ENCODE data around the gene RAB3IL1. TPM values are rescaled to one million over a fixed set of nuclear protein-coding genes. Genes with fewer than 3 reads are reported as not detected.

Gene RAB3IL1
- total and polyA plus RNA-seq, 2 of the 13 experiments (the other 11 are each of a cell fraction or from before 2014, with no cell fraction given): 1.2 to 2.0 TPM

DNA sequence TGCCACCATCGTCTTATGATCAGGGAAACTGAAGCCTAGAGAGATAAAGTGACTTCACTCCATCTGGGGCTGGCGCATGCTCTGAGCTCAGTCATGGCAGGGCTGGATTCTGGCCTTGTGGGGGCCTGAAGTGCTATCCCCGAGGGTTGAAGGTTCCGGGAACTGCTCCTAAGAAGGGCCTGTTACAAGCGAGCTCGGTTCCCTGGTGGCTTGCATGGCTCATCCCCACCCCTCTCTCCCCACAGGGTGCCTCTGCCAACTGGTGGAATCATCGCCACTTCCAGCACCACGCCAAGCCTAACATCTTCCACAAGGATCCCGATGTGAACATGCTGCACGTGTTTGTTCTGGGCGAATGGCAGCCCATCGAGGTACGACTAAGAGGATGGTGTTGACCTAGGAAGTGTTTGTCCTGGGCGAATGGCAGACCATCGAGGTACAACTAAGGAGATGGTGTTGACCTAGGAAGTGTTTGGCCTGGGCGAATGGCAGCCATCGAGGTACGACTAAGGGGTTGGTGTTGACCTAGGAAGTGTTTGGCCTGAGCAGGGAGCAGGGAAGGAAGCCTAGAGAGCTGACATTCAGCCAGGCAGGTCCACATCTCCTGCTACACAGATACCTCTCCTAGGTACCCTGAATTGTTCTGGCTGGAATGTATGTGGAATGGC, 69.3 kb downstream of the RAB3IL1 start:
- H3K4me1 ChIP-seq (ENCODE audit: insufficient read depth, low read length): peaks cover 11% of the 10 kb centered on the region; the same call in 1 of the 2 replicates
- FAIRE-seq (no peak), ATAC-seq (no peak; the same call in 2 of the 3 replicates), DNase-seq (ENCODE audit: low spot score) (no peak)
- no peaks in the 10 kb centered on the region for H3K79me2 ChIP-seq (ENCODE audit: insufficient read depth, low read length)
- H2AFZ ChIP-seq (ENCODE audit: low read length): no peak overlapping the region
- H3K27me3 ChIP-seq (ENCODE audit: control insufficient read depth in 1 of 2, insufficient read depth in 2 of 2, low read length in 2 of 2): no peaks in the 10 kb centered on the region
- ChIA-PET CTCF (ENCODE audit: low intra/inter-chr PET ratio, low total read pairs) (no interaction called here), POLR2A (no interaction called here)
- no peak overlapping the region for H3K4me2 ChIP-seq (ENCODE audit: low read depth, low read length)
- TF ChIP-seq XBP1 (CRISPR knock-in tag; IDR thresholded peaks at IDR 0.05) (no peak), ZNF468 (CRISPR knock-in tag; IDR thresholded peaks at IDR 0.05) (no peak), ZMAT3 (CRISPR knock-in tag; conservative IDR thresholded peaks at IDR 0.05) (no peak), PHF20 (CRISPR knock-in tag; IDR thresholded peaks at IDR 0.05) (no peak), ZNF709 (CRISPR knock-in tag; IDR thresholded peaks at IDR 0.05) (no peak), ZNF253 (CRISPR knock-in tag; IDR thresholded peaks at IDR 0.05; ENCODE audit: borderline replicate concordance) (no peak), ZNF713 (CRISPR knock-in tag; IDR thresholded peaks at IDR 0.05) (no peak), SMYD3 (CRISPR knock-in tag; IDR thresholded peaks at IDR 0.05) (no peak), FOXC1 (CRISPR knock-in tag; IDR thresholded peaks at IDR 0.05; ENCODE audit: borderline replicate concordance) (no peak)
- TF ChIP-seq, protein P1, sequence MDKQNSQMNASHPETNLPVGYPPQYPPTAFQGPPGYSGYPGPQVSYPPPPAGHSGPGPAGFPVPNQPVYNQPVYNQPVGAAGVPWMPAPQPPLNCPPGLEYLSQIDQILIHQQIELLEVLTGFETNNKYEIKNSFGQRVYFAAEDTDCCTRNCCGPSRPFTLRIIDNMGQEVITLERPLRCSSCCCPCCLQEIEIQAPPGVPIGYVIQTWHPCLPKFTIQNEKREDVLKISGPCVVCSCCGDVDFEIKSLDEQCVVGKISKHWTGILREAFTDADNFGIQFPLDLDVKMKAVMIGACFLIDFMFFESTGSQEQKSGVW (CRISPR knock-in tag; IDR thresholded peaks at IDR 0.05; ENCODE audit: borderline replicate concordance): no peak
- TF ChIP-seq, protein P2, sequence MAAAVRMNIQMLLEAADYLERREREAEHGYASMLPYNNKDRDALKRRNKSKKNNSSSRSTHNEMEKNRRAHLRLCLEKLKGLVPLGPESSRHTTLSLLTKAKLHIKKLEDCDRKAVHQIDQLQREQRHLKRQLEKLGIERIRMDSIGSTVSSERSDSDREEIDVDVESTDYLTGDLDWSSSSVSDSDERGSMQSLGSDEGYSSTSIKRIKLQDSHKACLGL (CRISPR knock-in tag; IDR thresholded peaks at IDR 0.05): no peak
- no peak overlapping the region for H3K27ac ChIP-seq (ENCODE audit: extremely low read length, insufficient read depth, low read length)
- intact Hi-C loops (cut with micrococcal nuclease; ENCODE audit: unreplicated experiment): no loop called here
- no peak overlapping the region for H3K9ac ChIP-seq (ENCODE audit: insufficient read depth, low read depth, low read length)
- H3K9me3 ChIP-seq (ENCODE audit: low read length): no peaks in the 10 kb centered on the region
- no peak overlapping the region for H3K4me3 ChIP-seq (replicated peaks in 1 of 3; ENCODE audit: insufficient read depth in 1 of 3, low read depth in 2 of 3, low read length in 3 of 3)
- WGBS (ENCODE audit: low lambda C conversion rate): 98% methylated on average over 16 of the region's 18 CpGs
- no TSS peak for BruUV-seq (replicated peaks)
- in situ Hi-C loops (cut with HindIII; ENCODE audit: extremely low pct_ligation_motif_present, low pct_unique_long_range_greater_than_20kb): no loop called here
- H3K36me3 ChIP-seq (replicated peaks in 1 of 2; ENCODE audit: control insufficient read depth in 1 of 2, insufficient read depth in 2 of 2, low read length in 2 of 2): peaks cover 3 to 48% of the 10 kb centered on the region in 2 experiments; a peak in 4 of 5 replicates
- H4K20me1 ChIP-seq (ENCODE audit: insufficient read depth, low read length): no peaks in the 10 kb centered on the region

Small RNA genes lying within 50 kb of the gene (microRNA-seq; reads per million reads assigned to microRNA genes)
- 1.0 reads per million for gene MIR6746

Small RNA genes lying within 50 kb of the gene (small RNA-seq; reads per million reads assigned to genes)
- 0 reads per million in 3 experiments for gene MIR6746 (ENCODE audit: insufficient read depth in 2 of 3, insufficient read length in 3 of 3, low read depth in 2 of 3, low replicate concordance in 1 of 3)
- 0 reads per million in 3 experiments for gene RNU6-1243P (ENCODE audit: insufficient read depth in 2 of 3, insufficient read length in 3 of 3, low read depth in 2 of 3, low replicate concordance in 1 of 3)

Other genes starting within 250 kb of the RAB3IL1 start
- gene DAGLA, start 237.2 kb downstream of the RAB3IL1 start, total RNA-seq (2016; rRNA removed; fragmentation: Illumina TruSeq; extraction: Trizol): 2.3 and 3.9 TPM in 2 replicates
- 2.6 and 3.3 TPM in 2 replicates for gene DAGLA, start 237.2 kb downstream of the RAB3IL1 start, polyA plus RNA-seq (2011; rRNA removed)
- 7.9 and 10.2 TPM in 2 replicates for gene MYRF, start 164.9 kb downstream of the RAB3IL1 start, total RNA-seq (2016; rRNA removed; fragmentation: Illumina TruSeq; extraction: Trizol)
- gene MYRF, start 164.9 kb downstream of the RAB3IL1 start, polyA plus RNA-seq (2011; rRNA removed): 25.9 and 33.2 TPM in 2 replicates
- gene TMEM258, start 125.0 kb downstream of the RAB3IL1 start, total RNA-seq (2016; rRNA removed; fragmentation: Illumina TruSeq; extraction: Trizol): 164 and 175 TPM in 2 replicates
- 363 and 424 TPM in 2 replicates for gene TMEM258, start 125.0 kb downstream of the RAB3IL1 start, polyA plus RNA-seq (2011; rRNA removed)
- gene FEN1, start 124.7 kb downstream of the RAB3IL1 start, total RNA-seq (2016; rRNA removed; fragmentation: Illumina TruSeq; extraction: Trizol): 102 and 116 TPM in 2 replicates
- 10.9 and 12.4 TPM in 2 replicates for gene FEN1, start 124.7 kb downstream of the RAB3IL1 start, polyA plus RNA-seq (2011; rRNA removed)
- gene FADS1, start 100.6 kb downstream of the RAB3IL1 start, total RNA-seq (2016; rRNA removed; fragmentation: Illumina TruSeq; extraction: Trizol): 65.8 and 108 TPM in 2 replicates
- gene FADS1, start 100.6 kb downstream of the RAB3IL1 start, polyA plus RNA-seq (2011; rRNA removed): 91.8 and 98.4 TPM in 2 replicates
- 54.7 and 124 TPM in 2 replicates for gene FADS2, start 89.3 kb downstream of the RAB3IL1 start, total RNA-seq (2016; rRNA removed; fragmentation: Illumina TruSeq; extraction: Trizol)
- 90.1 and 125 TPM in 2 replicates for gene FADS2, start 89.3 kb downstream of the RAB3IL1 start, polyA plus RNA-seq (2011; rRNA removed)
- gene FADS3, start 26.0 kb downstream of the RAB3IL1 start, total RNA-seq (2016; rRNA removed; fragmentation: Illumina TruSeq; extraction: Trizol): 4.5 and 13.4 TPM in 2 replicates
- 23.2 and 36.6 TPM in 2 replicates for gene FADS3, start 26.0 kb downstream of the RAB3IL1 start, polyA plus RNA-seq (2011; rRNA removed)
- gene BEST1, start 32.8 kb upstream of the RAB3IL1 start, total RNA-seq (2016; rRNA removed; fragmentation: Illumina TruSeq; extraction: Trizol): 0.09 TPM in 1 of 2 replicates, not detected in the other
- 0.65 and 2.3 TPM in 2 replicates for gene BEST1, start 32.8 kb upstream of the RAB3IL1 start, polyA plus RNA-seq (2011; rRNA removed)
- 544 and 607 TPM in 2 replicates for gene FTH1, start 50.1 kb upstream of the RAB3IL1 start, total RNA-seq (2016; rRNA removed; fragmentation: Illumina TruSeq; extraction: Trizol)
- gene FTH1, start 50.1 kb upstream of the RAB3IL1 start, polyA plus RNA-seq (2011; rRNA removed): 760 and 802 TPM in 2 replicates
- 37.3 and 38.1 TPM in 2 replicates for gene INCENP, start 206.4 kb upstream of the RAB3IL1 start, total RNA-seq (2016; rRNA removed; fragmentation: Illumina TruSeq; extraction: Trizol)
- gene INCENP, start 206.4 kb upstream of the RAB3IL1 start, polyA plus RNA-seq (2011; rRNA removed): 10.4 and 14.1 TPM in 2 replicates